K562 (cell line): ENCODE data around the gene SYTL5. TPM values are rescaled to one million over a fixed set of nuclear protein-coding genes. Genes with fewer than 3 reads are reported as not detected.

Experiments used
- ATAC-seq: fragments of 200-7000 bp; cut with Tn5 transposase; 3 replicates; pipeline ENCODE4 v1.9.1; 2020; ENCODE audit warnings: moderate library complexity
- BruUV-seq: library from RNA; stranded (reverse); fragments of 400-500 nt; replicated peaks from 2 replicates; lab custom pipeline; 2021; lab: Mats Ljungman, UMichigan
- CTCF ChIA-PET: fragments of 300-600 bp; formaldehyde crosslinking; extraction: SDS; loops from one replicate; lab custom pipeline; 2021; ENCODE audit warnings: low intra/inter-chr PET ratio; lab: Yijun Ruan, JAX
- POLR2A ChIA-PET: fragments of 300-600, 350-650 bp; sonication (Branson Sonifier 250); formaldehyde crosslinking; extraction: SDS; loops from one replicate; lab custom pipeline; 2021; ENCODE audit warnings: antibody characterized with exemption, inconsistent platforms; lab: Yijun Ruan, JAX
- DNase-seq, 4 experiments: peaks; one replicate each; pipeline versions ENCODE4 v3.0.0 to v3.0.0-alpha.2; 2011 to 2018; ENCODE audit warnings: low spot score in 3 of 4, mixed read lengths in 3 of 4; ENCODE audit errors: extremely low read depth in 1 of 4
- FAIRE-seq: peaks from 2 replicates; lab custom pipeline; 2011; peaks lifted over from hg19 to GRCh38; lab: Jason Lieb, UNC
- H2AFZ ChIP-seq: 2 replicates; pipeline ENCODE4 v1.6.0; 2011; ENCODE audit warnings: low read depth, low read length, control low read depth, inconsistent platforms
- H3K27ac ChIP-seq: fragments of 200-600 bp; 3 replicates; pipeline ENCODE4 v1.8.0; 2011; ENCODE audit warnings: low read depth, mild to moderate bottlenecking, control low read depth, inconsistent platforms, low read length, moderate library complexity, mixed read lengths; ENCODE audit errors: extremely low read depth
- H3K27me3 ChIP-seq, 2 experiments: fragments of 300-600 bp in 1 of 2; 2 replicates in 1 of 2; 3 replicates in 1 of 2; pipeline versions ENCODE4 v1.6.0 to v1.8.0; 2011; ENCODE audit warnings: inconsistent platforms in 2 of 2, low read length in 2 of 2, mild to moderate bottlenecking in 1 of 2, mixed read lengths in 1 of 2, moderate library complexity in 1 of 2; ENCODE audit not compliant: control insufficient read depth in 2 of 2, insufficient read depth in 2 of 2
- H3K36me3 ChIP-seq: fragments of 300-600 bp; 3 replicates; pipeline ENCODE4 v1.8.0; 2011; ENCODE audit warnings: mild to moderate bottlenecking, low read length, inconsistent platforms; ENCODE audit not compliant: control insufficient read depth, insufficient read depth
- H3K4me1 ChIP-seq, 2 experiments: fragments of 200-600 bp in 1 of 2; replicated peaks in 1 of 2; 2 replicates in 1 of 2; 3 replicates in 1 of 2; pipeline versions ENCODE4 v1.5.1 to v1.8.0; 2011; ENCODE audit warnings: inconsistent platforms in 2 of 2, low read length in 2 of 2, mild to moderate bottlenecking in 1 of 2, mixed read lengths in 1 of 2, moderate library complexity in 1 of 2; ENCODE audit not compliant: control insufficient read depth in 2 of 2, insufficient read depth in 2 of 2
- H3K4me2 ChIP-seq: 2 replicates; pipeline ENCODE4 v1.6.1; 2011; ENCODE audit warnings: low read length, control low read depth, inconsistent platforms, mixed read lengths; ENCODE audit not compliant: insufficient read depth
- H3K4me3 ChIP-seq: fragments of 200-600 bp; sonication (generic), shearing (Covaris generic); 2 replicates; pipeline ENCODE4 v1.5.1; 2016; ENCODE audit warnings: control low read depth, inconsistent platforms
- H3K79me2 ChIP-seq: fragments of 200-600 bp; 3 replicates; pipeline ENCODE4 v1.8.0; 2011; ENCODE audit warnings: low read length, inconsistent platforms; ENCODE audit not compliant: control insufficient read depth, insufficient read depth
- H3K9ac ChIP-seq, 2 experiments: 2 replicates each; pipeline versions ENCODE4 v1.6.0 to v1.6.1; 2011; ENCODE audit warnings: low read depth in 2 of 2, low read length in 2 of 2, control low read depth in 1 of 2, inconsistent platforms in 1 of 2, mild to moderate bottlenecking in 1 of 2, mixed read lengths in 1 of 2; ENCODE audit not compliant: insufficient read depth in 1 of 2
- H3K9me1 ChIP-seq: one replicate; pipeline ENCODE4 v1.6.0; 2011; ENCODE audit warnings: inconsistent platforms, mild to moderate bottlenecking, low read length, moderate library complexity; ENCODE audit not compliant: control insufficient read depth, insufficient read depth
- H3K9me3 ChIP-seq: replicated peaks from 2 replicates; pipeline ENCODE4 v1.5.1; 2011; ENCODE audit warnings: low read depth, low read length, inconsistent platforms; ENCODE audit not compliant: control insufficient read depth, insufficient read depth
- H4K20me1 ChIP-seq: replicated peaks from 2 replicates; pipeline ENCODE4 v1.6.1; 2011; ENCODE audit warnings: low read length, inconsistent platforms, mixed read lengths; ENCODE audit not compliant: control insufficient read depth, insufficient read depth
- CBX8 ChIP-seq: fragments of 200-600 bp; sonication (generic); IDR thresholded peaks from 2 replicates; pipeline ENCODE4 v1.6.1; 2012; ENCODE audit warnings: borderline replicate concordance, mixed run types, low read depth, mild to moderate bottlenecking, moderate library complexity, mixed read lengths, low read length, control low read depth, inconsistent platforms; ENCODE audit not compliant: poor library complexity, severe bottlenecking; ENCODE audit errors: extremely low read depth
- DLX4 ChIP-seq: fragments of 250-450 bp; sonication (Bioruptor Pico); IDR thresholded peaks from 2 replicates; pipeline ENCODE4 v1.6.1; 2021; ENCODE audit warnings: mild to moderate bottlenecking
- FOXJ3 ChIP-seq: sonication (generic); formaldehyde crosslinking; IDR thresholded peaks from 2 replicates; pipeline ENCODE4 v1.4.0; 2020; ENCODE audit warnings: mild to moderate bottlenecking, missing genetic modification reagents
- FUS ChIP-seq: fragments of 200-400 bp; formaldehyde crosslinking; optimal IDR thresholded peaks from 2 replicates; pipeline ENCODE3; 2017; ENCODE audit warnings: low read depth, low read length
- HMG20A ChIP-seq: fragments of 450-650 bp; formaldehyde crosslinking; conservative IDR thresholded peaks from 2 replicates; pipeline ENCODE4 v1.4.0; 2020; ENCODE audit warnings: mild to moderate bottlenecking, mixed read lengths
- HNRNPUL1 ChIP-seq: fragments of 200-400 bp; formaldehyde crosslinking; IDR thresholded peaks from 2 replicates; pipeline ENCODE4 v1.6.1; 2017; ENCODE audit warnings: low read length
- IRF2 ChIP-seq: sonication (generic); formaldehyde crosslinking; IDR thresholded peaks from 2 replicates; pipeline ENCODE4 v1.8.1; 2022; ENCODE audit warnings: mild to moderate bottlenecking, missing genetic modification reagents
- KLF6 ChIP-seq: fragments of 250-450 bp; sonication (Bioruptor Pico); IDR thresholded peaks from 2 replicates; pipeline ENCODE4 v1.4.0; 2020; ENCODE audit warnings: mild to moderate bottlenecking, moderate library complexity, borderline replicate concordance
- NFATC3 ChIP-seq: fragments of 450-650 bp; IDR thresholded peaks from 2 replicates; pipeline ENCODE4 v1.6.1; 2017; ENCODE audit warnings: mild to moderate bottlenecking
- NR4A1 ChIP-seq, 2 experiments: fragments of 250-450 bp in 1 of 2; fragments of 450-650 bp in 1 of 2; sonication (Bioruptor Pico) in 1 of 2; IDR thresholded peaks; 2 replicates each; pipeline versions ENCODE4 v1.4.0 to v1.6.1; 2016 to 2020; ENCODE audit warnings: mild to moderate bottlenecking in 2 of 2, missing compliant biosample characterization in 1 of 2, missing genetic modification characterization in 1 of 2, moderate library complexity in 1 of 2
- PKNOX1 ChIP-seq: fragments of 450-650 bp; IDR thresholded peaks from 2 replicates; pipeline ENCODE4 v1.6.1; 2016
- RUNX1 ChIP-seq: sonication (generic); IDR thresholded peaks from 2 replicates; pipeline ENCODE4 v1.6.1; 2016; ENCODE audit warnings: antibody characterized with exemption, low read depth
- SP2 ChIP-seq: IDR thresholded peaks from 2 replicates; pipeline ENCODE4 v1.6.1; 2011; ENCODE audit warnings: mild to moderate bottlenecking, low read depth, low read length, moderate library complexity; ENCODE audit not compliant: poor library complexity, severe bottlenecking; ENCODE audit errors: extremely low read depth
- SRF ChIP-seq, 2 experiments: fragments of 250-450, 450-650 bp in 1 of 2; sonication (Bioruptor Pico) in 1 of 2; sonication (generic) in 1 of 2; formaldehyde crosslinking; IDR thresholded peaks; 2 replicates each; pipeline versions ENCODE4 v1.5.0 to v1.5.1; 2020 to 2022; ENCODE audit warnings: mild to moderate bottlenecking in 1 of 2, missing genetic modification reagents in 1 of 2
- TAF9B ChIP-seq: fragments of 450-650 bp; IDR thresholded peaks from 2 replicates; pipeline ENCODE4 v1.6.1; 2018; ENCODE audit warnings: mild to moderate bottlenecking; ENCODE audit not compliant: partially characterized antibody
- TEAD4 ChIP-seq, 2 experiments: sonication (generic) in 1 of 2; formaldehyde crosslinking in 1 of 2; IDR thresholded peaks; 2 replicates each; pipeline versions ENCODE4 v1.6.1 to v1.8.0; 2012 to 2022; ENCODE audit warnings: borderline replicate concordance in 1 of 2, inconsistent platforms in 1 of 2, low read length in 1 of 2, mild to moderate bottlenecking in 1 of 2, missing genetic modification reagents in 1 of 2
- TRIM24 ChIP-seq, 2 experiments: fragments of 450-650 bp; IDR thresholded peaks; 2 replicates each; pipeline ENCODE4 v1.6.1; 2016
- ZNF146 ChIP-seq: IDR thresholded peaks from one replicate; pipeline ENCODE4 v1.6.1; 2018; ENCODE audit warnings: missing compliant biosample characterization; ENCODE audit not compliant: unreplicated experiment
- ZNF224 ChIP-seq: sonication (generic); formaldehyde crosslinking; IDR thresholded peaks from 2 replicates; pipeline ENCODE4 v1.8.0; 2022; ENCODE audit warnings: mild to moderate bottlenecking, missing genetic modification reagents
- ZNF764 ChIP-seq: fragments of 250-450 bp; sonication (Bioruptor Pico); IDR thresholded peaks from 2 replicates; pipeline ENCODE4 v1.4.0; 2020; ENCODE audit warnings: low read depth, mild to moderate bottlenecking, moderate library complexity
- WGBS: fragments of 100-300 bp; shearing (Covaris generic); methylation state at CpG from one replicate; pipeline ENCODE4 v1.1.6; 2016; ENCODE audit warnings: low coverage, mixed read lengths; ENCODE audit not compliant: insufficient coverage; ENCODE audit errors: missing lambda C conversion rate; 5-methylcytosine and 5-hydroxymethylcytosine counted together
- in situ Hi-C: fragments of 300-500 bp; cut with MboI; formaldehyde crosslinking; loops from 4 replicates; pipeline ENCODE4 v1.15.0; 2018; ENCODE audit warnings: inconsistent platforms, mixed read lengths
- intact Hi-C: fragments of 100-400 bp; cut with micrococcal nuclease; formaldehyde crosslinking; loops from 2 replicates; pipeline ENCODE4 v1.14.2; 2022
- polyA plus RNA-seq, 8 experiments: library from polyadenylated mRNA; depleted of rRNA in 4 of 8; stranded (reverse) in 5 of 8; unstranded in 3 of 8; fragments of >200 nt; fragmentation: Nextera tagmentation in 2 of 8; fragmentation: Illumina TruSeq in 1 of 8; extraction: Ambion mirVana in 2 of 8; extraction: Trizol in 1 of 8; gene quantifications; 2 replicates each; pipeline versions ENCODE4 v1.2.1 to v1.2.3, GENCODE V29; 2011 to 2014; ENCODE audit warnings: inconsistent platforms in 1 of 8, missing spikeins in 1 of 8
- total RNA-seq, 7 experiments: library from RNA; depleted of rRNA in 6 of 7; stranded (reverse); fragments of >200 nt in 6 of 7; fragmentation: Illumina TruSeq in 2 of 7; extraction: Trizol in 2 of 7; gene quantifications; 2 replicates each; pipeline versions ENCODE4 v1.2.1 to v1.2.3, GENCODE V29; 2011 to 2021; ENCODE audit warnings: low replicate concordance in 1 of 7

Gene SYTL5
- total and polyA plus RNA-seq, 9 of the 15 experiments (the other 6 are each of a cell fraction or from before 2014, with no cell fraction given) = 0.01 to 0.25 (median 0.09) TPM

- TF ChIP-seq ZNF224 (CRISPR knock-in tag) (no peak), SP2 (no peak), KLF6 (CRISPR knock-in tag) (no peak), FOXJ3 (CRISPR knock-in tag) (no peak), NR4A1 (CRISPR knock-in tag; IDR thresholded peaks at IDR 0.05) (no peak), NR4A1 (tag; IDR thresholded peaks at IDR 0.05) (no peak), TEAD4 (IDR thresholded peaks at IDR 0.05; ENCODE audit: low read length) (no peak), TEAD4 (CRISPR knock-in tag; IDR thresholded peaks at IDR 0.05; ENCODE audit: borderline replicate concordance) (no peak), NFATC3 (no peak), CBX8 (no peak), RUNX1 (no peak)
These were observed 103.9 kb downstream of the SYTL5 start (continued) for GRCh38 chrX:38110231-38110630.

GRCh38 chrX:38111196-38111595 is 104.8 kb downstream of the SYTL5 start:
- intact Hi-C loops (no loop called here), in situ Hi-C loops (no loop called here)
- no peak for ATAC-seq
- Histone ChIP-seq H3K4me1 (no peaks in the 10 kb centered on the region; a peak in 1 of 5 replicates), H3K9ac (no peak overlapping the region), H4K20me1 (no peaks in the 10 kb centered on the region), H3K27me3 (no peaks in the 10 kb centered on the region), H3K27ac (no peak overlapping the region), H3K36me3 (no peaks in the 10 kb centered on the region), H3K9me3 (no peaks in the 10 kb centered on the region), H2AFZ (no peak overlapping the region), H3K4me2 (no peak overlapping the region), H3K79me2 (no peaks in the 10 kb centered on the region), H3K4me3 (no peak overlapping the region), H3K9me1 (no peaks in the 10 kb centered on the region)
- TF ChIP-seq ZNF764 (CRISPR knock-in tag) (no peak), TAF9B (no peak), TRIM24 (IDR thresholded peaks at IDR 0.05) (no peak), FUS (no peak), RUNX1 (no peak), HMG20A (CRISPR knock-in tag) (no peak), DLX4 (CRISPR knock-in tag) (no peak), HNRNPUL1 (no peak), IRF2 (no peak), PKNOX1 (no peak), ZNF146 (CRISPR knock-in tag) (no peak), SRF (CRISPR knock-in tag; IDR thresholded peaks at IDR 0.05) (no peak)
- ChIA-PET POLR2A (interaction anchor here (2.0 kb wide), 1 partner anchor 12 kb away, joined by 6 read pairs; no protein-coding TSS in a partner anchor), CTCF (no interaction called here)
- no peak for FAIRE-seq
- no TSS peak for BruUV-seq
- 14% methylated on average over 5 of the region's 5 CpGs for WGBS
- DNase-seq = no peak
